GM23338 (cell line): ENCODE measurements around the gene MTIF3. TPM values are rescaled to one million over a fixed set of nuclear protein-coding genes. Genes with fewer than 3 reads are reported as not detected.

ENCODE experiments used
- ATAC-seq: fragments of 200-7000 bp; cut with Tn5 transposase; 3 replicates; pipeline ENCODE4 v1.9.1; 2020
- DNase-seq: peaks from one replicate; pipeline ENCODE4 v3.0.0-alpha.2; 2015; ENCODE audit warnings: low spot score
- H2AFZ ChIP-seq: fragments of 200-600 bp; sonication (generic); 2 replicates; pipeline ENCODE4 v1.8.0; 2016; ENCODE audit warnings: antibody characterized with exemption, mild to moderate bottlenecking, moderate library complexity
- H3F3A ChIP-seq: fragments of 200-600 bp; sonication (generic); replicated peaks from 2 replicates; pipeline ENCODE4 v1.8.0; 2017; ENCODE audit warnings: antibody characterized with exemption, mixed run types, low read depth
- H3K27ac ChIP-seq: fragments of 200-600 bp; sonication (generic); 2 replicates; pipeline ENCODE4 v1.6.1; 2016; ENCODE audit warnings: low read depth
- H3K27me3 ChIP-seq: fragments of 200-600 bp; sonication (generic); 2 replicates; pipeline ENCODE4 v1.8.0; 2016; ENCODE audit warnings: mild to moderate bottlenecking, mixed run types, moderate library complexity; ENCODE audit not compliant: insufficient read depth
- H3K36me3 ChIP-seq: fragments of 200-600 bp; sonication (generic); 2 replicates; pipeline ENCODE4 v1.8.0; 2016; ENCODE audit warnings: mild to moderate bottlenecking; ENCODE audit not compliant: insufficient read depth
- H3K4me1 ChIP-seq: fragments of 200-600 bp; sonication (generic); 2 replicates; pipeline ENCODE4 v1.8.0; 2016; ENCODE audit warnings: mild to moderate bottlenecking, moderate library complexity; ENCODE audit not compliant: insufficient read depth
- H3K4me2 ChIP-seq: fragments of 200-600 bp; sonication (generic); 2 replicates; pipeline ENCODE4 v1.7.1; 2017; ENCODE audit warnings: mixed run types
- H3K4me3 ChIP-seq: fragments of 200-600 bp; sonication (generic); 2 replicates; pipeline ENCODE4 v1.6.1; 2016; ENCODE audit warnings: mixed run types
- H3K79me2 ChIP-seq: fragments of 200-600 bp; sonication (generic); replicated peaks from 2 replicates; pipeline ENCODE4 v1.8.0; 2017; ENCODE audit warnings: mild to moderate bottlenecking; ENCODE audit not compliant: insufficient read depth
- H3K9me2 ChIP-seq: fragments of 200-600 bp; sonication (generic); 2 replicates; pipeline ENCODE4 v1.8.0; 2017; ENCODE audit not compliant: insufficient read depth
- H4K20me1 ChIP-seq: fragments of 200-600 bp; sonication (generic); replicated peaks from 2 replicates; pipeline ENCODE4 v1.8.0; 2017; ENCODE audit warnings: mild to moderate bottlenecking; ENCODE audit not compliant: insufficient read depth
- H3K27ac Mint-ChIP-seq: 2 replicates; pipeline ENCODE4 v1.8.0; 2020; ENCODE audit warnings: inconsistent platforms, mild to moderate bottlenecking, moderate library complexity, mixed read lengths
- H3K27me3 Mint-ChIP-seq: 3 replicates; pipeline ENCODE4 v1.8.0; 2022; ENCODE audit warnings: low read depth, mild to moderate bottlenecking, moderate library complexity, mixed read lengths, inconsistent platforms; ENCODE audit not compliant: insufficient read depth, poor library complexity
- H3K36me3 Mint-ChIP-seq: 3 replicates; pipeline ENCODE4 v1.8.0; 2021; ENCODE audit warnings: low read depth, mild to moderate bottlenecking, inconsistent platforms, moderate library complexity, mixed read lengths
- H3K4me1 Mint-ChIP-seq: 3 replicates; pipeline ENCODE4 v1.8.0; 2020; ENCODE audit warnings: mild to moderate bottlenecking, inconsistent platforms, mixed read lengths
- H3K4me3 Mint-ChIP-seq: 3 replicates; pipeline ENCODE4 v1.8.0; 2021; ENCODE audit warnings: moderate library complexity, mild to moderate bottlenecking, inconsistent platforms, mixed read lengths
- H3K9me3 Mint-ChIP-seq: 3 replicates; pipeline ENCODE4 v1.8.0; 2020; ENCODE audit warnings: moderate library complexity, mild to moderate bottlenecking, inconsistent platforms, mixed read lengths
- CREB1 ChIP-seq: fragments of 250-450 bp; sonication (Bioruptor Pico); IDR thresholded peaks from 2 replicates; pipeline ENCODE4 v1.5.0; 2020; ENCODE audit warnings: low read depth, mild to moderate bottlenecking, moderate library complexity
- EZH2phosphoT487 ChIP-seq: fragments of 200-600 bp; sonication (generic); IDR thresholded peaks from one replicate; pipeline ENCODE4 v1.8.1; 2018; ENCODE audit warnings: antibody characterized with exemption; ENCODE audit not compliant: unreplicated experiment
- POLR2AphosphoS5 ChIP-seq: IDR thresholded peaks from 2 replicates; pipeline ENCODE4 v1.6.1; 2016; ENCODE audit warnings: antibody characterized with exemption, low read depth
- ZNF331 ChIP-seq: fragments of 250-450 bp; sonication (Bioruptor Pico); IDR thresholded peaks from 2 replicates; pipeline ENCODE4 v1.5.0; 2020; ENCODE audit warnings: low read depth, mild to moderate bottlenecking, moderate library complexity
- polyA plus RNA-seq: library from polyadenylated mRNA; unstranded; fragments of >200 nt; fragmentation: Nextera tagmentation; extraction: Ambion mirVana; gene quantifications from 2 replicates; pipeline ENCODE4 v1.2.1, GENCODE V29; 2016
- total RNA-seq: library from RNA; depleted of rRNA; stranded (reverse); fragments of >200 nt; shearing (Covaris generic); gene quantifications from 2 replicates; pipeline ENCODE4 v1.2.3, GENCODE V29; 2014
- TF ChIP-seq, protein P1 (sequence below): IDR thresholded peaks from one replicate; pipeline ENCODE4 v1.6.1; 2018; ENCODE audit warnings: antibody characterized with exemption; ENCODE audit not compliant: unreplicated experiment
- TF ChIP-seq, protein P2 (sequence below): IDR thresholded peaks from 2 replicates; pipeline ENCODE4 v1.6.1; 2016; ENCODE audit warnings: antibody characterized with exemption

Gene MTIF3
- total and polyA plus RNA-seq, 2 experiments from 2014 or later: 33.0 to 152 TPM

DNA sequence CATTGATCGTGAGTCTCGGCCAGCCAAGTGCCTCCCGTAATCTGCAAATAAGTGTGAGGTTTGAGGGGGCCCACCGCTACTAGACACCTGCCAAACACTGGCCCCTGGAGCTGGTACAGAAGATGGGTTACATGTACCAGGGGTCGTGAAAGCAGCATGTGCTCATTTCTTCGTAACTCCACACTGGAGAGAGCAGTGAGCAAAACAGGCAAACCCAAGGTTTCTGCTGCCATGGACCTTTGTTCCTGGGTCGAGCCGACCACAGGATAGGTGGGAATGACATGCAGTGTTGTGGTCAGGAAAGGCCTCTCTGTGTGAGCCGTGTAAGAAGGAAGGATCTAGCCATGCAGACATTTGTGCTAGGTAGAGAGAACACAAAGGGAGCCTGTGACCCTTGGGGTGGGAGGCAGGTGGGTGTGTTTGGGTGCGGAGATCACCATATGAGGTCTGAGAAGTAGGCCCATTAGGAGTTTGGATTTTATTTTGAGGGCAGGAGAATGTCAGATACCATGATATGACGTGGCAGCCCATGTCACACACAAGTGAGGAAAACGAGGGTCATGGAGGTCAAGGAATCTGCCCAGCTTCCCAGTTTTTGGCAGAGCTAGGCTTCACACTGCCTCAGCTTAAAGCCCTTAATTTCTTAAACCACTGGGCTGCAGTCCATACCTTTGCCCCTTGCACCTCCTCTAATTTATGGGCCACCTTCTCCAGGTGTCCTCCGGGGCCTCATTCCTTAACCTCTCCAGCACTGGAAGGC is 25.0 kb downstream of the MTIF3 start (continued):
- TF ChIP-seq, protein P1, sequence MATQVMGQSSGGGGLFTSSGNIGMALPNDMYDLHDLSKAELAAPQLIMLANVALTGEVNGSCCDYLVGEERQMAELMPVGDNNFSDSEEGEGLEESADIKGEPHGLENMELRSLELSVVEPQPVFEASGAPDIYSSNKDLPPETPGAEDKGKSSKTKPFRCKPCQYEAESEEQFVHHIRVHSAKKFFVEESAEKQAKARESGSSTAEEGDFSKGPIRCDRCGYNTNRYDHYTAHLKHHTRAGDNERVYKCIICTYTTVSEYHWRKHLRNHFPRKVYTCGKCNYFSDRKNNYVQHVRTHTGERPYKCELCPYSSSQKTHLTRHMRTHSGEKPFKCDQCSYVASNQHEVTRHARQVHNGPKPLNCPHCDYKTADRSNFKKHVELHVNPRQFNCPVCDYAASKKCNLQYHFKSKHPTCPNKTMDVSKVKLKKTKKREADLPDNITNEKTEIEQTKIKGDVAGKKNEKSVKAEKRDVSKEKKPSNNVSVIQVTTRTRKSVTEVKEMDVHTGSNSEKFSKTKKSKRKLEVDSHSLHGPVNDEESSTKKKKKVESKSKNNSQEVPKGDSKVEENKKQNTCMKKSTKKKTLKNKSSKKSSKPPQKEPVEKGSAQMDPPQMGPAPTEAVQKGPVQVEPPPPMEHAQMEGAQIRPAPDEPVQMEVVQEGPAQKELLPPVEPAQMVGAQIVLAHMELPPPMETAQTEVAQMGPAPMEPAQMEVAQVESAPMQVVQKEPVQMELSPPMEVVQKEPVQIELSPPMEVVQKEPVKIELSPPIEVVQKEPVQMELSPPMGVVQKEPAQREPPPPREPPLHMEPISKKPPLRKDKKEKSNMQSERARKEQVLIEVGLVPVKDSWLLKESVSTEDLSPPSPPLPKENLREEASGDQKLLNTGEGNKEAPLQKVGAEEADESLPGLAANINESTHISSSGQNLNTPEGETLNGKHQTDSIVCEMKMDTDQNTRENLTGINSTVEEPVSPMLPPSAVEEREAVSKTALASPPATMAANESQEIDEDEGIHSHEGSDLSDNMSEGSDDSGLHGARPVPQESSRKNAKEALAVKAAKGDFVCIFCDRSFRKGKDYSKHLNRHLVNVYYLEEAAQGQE: no peak
- no peak for TF ChIP-seq CREB1
- TF ChIP-seq, protein P2, sequence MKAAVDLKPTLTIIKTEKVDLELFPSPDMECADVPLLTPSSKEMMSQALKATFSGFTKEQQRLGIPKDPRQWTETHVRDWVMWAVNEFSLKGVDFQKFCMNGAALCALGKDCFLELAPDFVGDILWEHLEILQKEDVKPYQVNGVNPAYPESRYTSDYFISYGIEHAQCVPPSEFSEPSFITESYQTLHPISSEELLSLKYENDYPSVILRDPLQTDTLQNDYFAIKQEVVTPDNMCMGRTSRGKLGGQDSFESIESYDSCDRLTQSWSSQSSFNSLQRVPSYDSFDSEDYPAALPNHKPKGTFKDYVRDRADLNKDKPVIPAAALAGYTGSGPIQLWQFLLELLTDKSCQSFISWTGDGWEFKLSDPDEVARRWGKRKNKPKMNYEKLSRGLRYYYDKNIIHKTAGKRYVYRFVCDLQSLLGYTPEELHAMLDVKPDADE: no peak
- TF ChIP-seq EZH2phosphoT487: no peak
- no peak for TF ChIP-seq ZNF331 (CRISPR knock-in tag)

DNA sequence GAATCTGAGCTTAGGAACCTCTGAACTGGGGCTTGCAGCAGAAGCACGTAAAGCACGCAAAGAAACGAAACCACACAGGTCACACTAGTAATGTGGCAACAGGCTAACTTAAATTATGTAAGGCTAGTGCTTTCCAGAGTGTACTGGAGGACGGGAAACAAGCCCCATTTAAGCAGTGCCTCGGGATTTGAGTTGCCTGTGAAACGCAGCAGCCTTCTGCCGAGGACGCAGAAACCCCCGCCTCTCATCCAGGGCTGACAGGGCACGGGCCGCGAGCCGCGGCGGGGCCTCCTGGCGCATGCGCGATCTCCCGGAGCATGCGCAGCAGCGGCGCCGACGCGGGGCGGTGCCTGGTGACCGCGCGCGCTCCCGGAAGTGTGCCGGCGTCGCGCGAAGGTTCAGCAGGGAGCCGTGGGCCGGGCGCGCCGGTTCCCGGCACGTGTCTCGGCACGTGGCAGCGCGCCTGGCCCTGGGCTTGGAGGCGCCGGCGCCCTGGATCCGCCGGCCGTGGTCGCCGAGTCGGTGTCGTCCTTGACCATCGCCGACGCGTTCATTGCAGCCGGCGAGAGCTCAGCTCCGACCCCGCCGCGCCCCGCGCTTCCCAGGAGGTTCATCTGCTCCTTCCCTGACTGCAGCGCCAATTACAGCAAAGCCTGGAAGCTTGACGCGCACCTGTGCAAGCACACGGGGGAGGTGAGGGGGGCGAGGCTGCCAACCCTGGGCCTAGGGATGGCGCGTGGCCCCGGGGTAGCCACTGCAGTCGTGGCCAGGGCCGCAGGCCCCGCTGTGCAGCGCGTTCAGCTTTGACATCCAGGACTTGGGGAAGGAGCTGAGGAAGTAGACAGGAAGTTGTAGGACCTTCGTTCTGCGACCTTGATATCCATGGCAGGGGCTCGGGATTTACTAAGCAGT is 25.9 kb downstream of the MTIF3 start, which contains the start of gene GTF3A:
Gene GTF3A (plus strand): TSS at position 374 of the 912 bp plus-strand sequence.
- H3K9me2 ChIP-seq: no peaks in the 10 kb centered on the region
- peak within 1 kb of the TSS; percentile 98 for H3K4me2 ChIP-seq
- H3K4me3 ChIP-seq: peak within 1 kb of the TSS; percentile 88
- TF ChIP-seq, protein P1: no peak
- TF ChIP-seq POLR2AphosphoS5: peak; percentile 87
- H3K9me3 Mint-ChIP-seq: no peaks in the 10 kb centered on the region
- H3K4me3 Mint-ChIP-seq: peak within 1 kb of the TSS; percentile 76
- peaks cover 11% of the 10 kb centered on the region; the same call in 1 of the 2 replicates for H3K36me3 ChIP-seq
- H3K27ac Mint-ChIP-seq: no peak within 1 kb of the TSS
- no peak within 1 kb of the TSS for H3K27ac ChIP-seq
- H3K27me3 Mint-ChIP-seq: peaks cover 8% of the 10 kb centered on the region
- H2AFZ ChIP-seq: peak within 1 kb of the TSS; percentile 100
- H3F3A ChIP-seq: no peaks in the 10 kb centered on the region
- H3K27me3 ChIP-seq: peaks cover 21% of the 10 kb centered on the region
- peak; percentile 84 for DNase-seq
- peaks cover 31% of the 10 kb centered on the region for H3K79me2 ChIP-seq
- ATAC-seq: peak; percentile 79
- H3K4me1 Mint-ChIP-seq: peaks cover 24% of the 10 kb centered on the region
- no peaks in the 10 kb centered on the region; the same call in 1 of the 2 replicates for H4K20me1 ChIP-seq
- peaks cover 24% of the 10 kb centered on the region for H3K36me3 Mint-ChIP-seq
- H3K4me1 ChIP-seq: peaks cover 22% of the 10 kb centered on the region
